A549 (cell line): ENCODE measurements around the gene TRAPPC6A. TPM values are rescaled to one million over a fixed set of nuclear protein-coding genes. Genes with fewer than 3 reads are reported as not detected.

Experiments used
- ATAC-seq, 2 experiments: fragments of 200-7000 bp in 1 of 2; fragments of >200 bp in 1 of 2; cut with Nextera tagmentation in 1 of 2; cut with Tn5 transposase in 1 of 2; 3 replicates each; pipeline versions ENCODE4 v1.8.0 to v1.9.1; 2018 to 2020; ENCODE audit warnings: mild to moderate bottlenecking in 1 of 2, moderate library complexity in 1 of 2
- CTCF ChIA-PET: fragments of 300-600 bp; sonication (Branson Sonifier 250); formaldehyde crosslinking; extraction: SDS; loops from one replicate; lab custom pipeline; 2021; ENCODE audit warnings: antibody characterized with exemption, inconsistent platforms; lab: Yijun Ruan, JAX
- POLR2A ChIA-PET: fragments of 350-600 bp; formaldehyde crosslinking; extraction: SDS; loops from one replicate; lab custom pipeline; 2021; ENCODE audit warnings: antibody characterized with exemption, inconsistent platforms; lab: Yijun Ruan, JAX
- DNase-seq, 2 experiments: peaks; one replicate each; pipeline versions ENCODE4 v3.0.0 to v3.0.0-alpha.2; 2011 to 2016; ENCODE audit warnings: low read depth in 1 of 2, low spot score in 1 of 2
- FAIRE-seq: peaks from 2 replicates; lab custom pipeline; 2011; peaks lifted over from hg19 to GRCh38; lab: Jason Lieb, UNC
- H3K27ac ChIP-seq, 2 experiments: fragments of >200 bp; sonication (Bioruptor Twin); formaldehyde crosslinking; 3 replicates each; pipeline ENCODE4 v1.5.1; 2016 to 2017
- H3K4me1 ChIP-seq: fragments of >200 bp; sonication (Bioruptor Twin); formaldehyde crosslinking; 3 replicates; pipeline ENCODE4 v1.6.1; 2016
- H3K4me2 ChIP-seq: fragments of >200 bp; sonication (Bioruptor Twin); formaldehyde crosslinking; 3 replicates; pipeline ENCODE4 v1.6.1; 2016
- H3K4me3 ChIP-seq: fragments of >200 bp; sonication (Bioruptor Twin); formaldehyde crosslinking; 3 replicates; pipeline ENCODE4 v1.5.1; 2016
- H3K9me3 ChIP-seq: fragments of >200 bp; sonication (Bioruptor Twin); formaldehyde crosslinking; 3 replicates; pipeline ENCODE4 v1.6.1; 2016
- CBX2 ChIP-seq: fragments of 200-600 bp; sonication (generic); IDR thresholded peaks from 2 replicates; pipeline ENCODE4 v1.6.1; 2016; ENCODE audit warnings: low read depth, mild to moderate bottlenecking, borderline replicate concordance
- CHD2 ChIP-seq: fragments of 150-350 bp; IDR thresholded peaks from 2 replicates; pipeline ENCODE4 v1.6.1; 2014; ENCODE audit warnings: low read length; ENCODE audit not compliant: partially characterized antibody
- CHD4 ChIP-seq: fragments of 200-600 bp; sonication (generic); IDR thresholded peaks from 2 replicates; pipeline ENCODE4 v1.6.1; 2016; ENCODE audit warnings: antibody characterized with exemption, mild to moderate bottlenecking, borderline replicate concordance
- EHMT2 ChIP-seq: fragments of 200-600 bp; sonication (generic); IDR thresholded peaks from 2 replicates; pipeline ENCODE4 v1.6.1; 2016; ENCODE audit warnings: antibody characterized with exemption, low read depth, mild to moderate bottlenecking, moderate library complexity
- EP300 ChIP-seq, 2 experiments: fragments of >200 bp; sonication (Bioruptor Twin); formaldehyde crosslinking; IDR thresholded peaks; 2 replicates in 1 of 2; 3 replicates in 1 of 2; pipeline ENCODE4 v1.6.1; 2016 to 2017
- FOXS1 ChIP-seq: fragments of 250-450 bp; sonication (Bioruptor Pico); IDR thresholded peaks from 2 replicates; pipeline ENCODE4 v1.5.0; 2020; ENCODE audit warnings: mild to moderate bottlenecking, moderate library complexity
- HEYL ChIP-seq: fragments of 250-450 bp; sonication (Bioruptor Pico); IDR thresholded peaks from 2 replicates; pipeline ENCODE4 v1.8.0; 2021; ENCODE audit warnings: mild to moderate bottlenecking, moderate library complexity
- HOXA7 ChIP-seq: fragments of 250-450 bp; sonication (Bioruptor Pico); IDR thresholded peaks from 2 replicates; pipeline ENCODE4 v1.5.0; 2020; ENCODE audit warnings: mild to moderate bottlenecking, moderate library complexity
- JUN ChIP-seq, 2 experiments: fragments of >200 bp; sonication (Bioruptor Twin); formaldehyde crosslinking; IDR thresholded peaks; 2 replicates in 1 of 2; 3 replicates in 1 of 2; pipeline ENCODE4 v1.6.1; 2016 to 2017
- MAFK ChIP-seq: fragments of 450-650 bp; IDR thresholded peaks from 2 replicates; pipeline ENCODE4 v1.6.1; 2014; ENCODE audit not compliant: partially characterized antibody
- MAX ChIP-seq: IDR thresholded peaks from 2 replicates; pipeline ENCODE4 v1.6.1; 2012
- MAZ ChIP-seq: fragments of 150-350 bp; IDR thresholded peaks from 2 replicates; pipeline ENCODE4 v1.6.1; 2014; ENCODE audit warnings: antibody characterized with exemption, low read depth, low read length, borderline replicate concordance
- POLR2AphosphoS2 ChIP-seq: conservative IDR thresholded peaks from 2 replicates; pipeline ENCODE4 v1.6.1; 2012; ENCODE audit warnings: low read length, improper control_type of control experiment, inconsistent platforms
- RCOR1 ChIP-seq: fragments of 150-350 bp; IDR thresholded peaks from 2 replicates; pipeline ENCODE4 v1.6.1; 2014; ENCODE audit warnings: antibody characterized with exemption, low read length, low read depth
- REST ChIP-seq: fragments of 200-600 bp; sonication (generic); IDR thresholded peaks from 2 replicates; pipeline ENCODE4 v1.6.1; 2016; ENCODE audit warnings: antibody characterized with exemption, mild to moderate bottlenecking, moderate library complexity
- RNF2 ChIP-seq: fragments of 200-600 bp; sonication (generic); IDR thresholded peaks from 2 replicates; pipeline ENCODE4 v1.6.1; 2016; ENCODE audit warnings: low read depth, mild to moderate bottlenecking, antibody characterized with exemption, moderate library complexity, borderline replicate concordance
- TP53 ChIP-seq: fragments of 250-450 bp; sonication (Bioruptor Pico); IDR thresholded peaks from 2 replicates; pipeline ENCODE4 v1.5.0; 2021; ENCODE audit warnings: mild to moderate bottlenecking, moderate library complexity
- WGBS: methylation state at CpG from one replicate; pipeline ENCODE4 v1.1.6; 2017; ENCODE audit errors: missing lambda C conversion rate; 5-methylcytosine and 5-hydroxymethylcytosine counted together
- polyA plus RNA-seq, 4 experiments: library from polyadenylated mRNA; depleted of rRNA in 3 of 4; stranded (reverse); fragments of >200 nt; fragmentation: RNase III in 1 of 4; extraction: RNeasy Plus Mini Kit Qiagen cat#74134 plus additional on column Dnase treatment in 1 of 4; gene quantifications; 2 replicates in 3 of 4; 3 replicates in 1 of 4; pipeline ENCODE4 v1.2.3, GENCODE V29; 2011 to 2017
- TF ChIP-seq, protein P1 (sequence below): fragments of 250-450 bp; sonication (Bioruptor Pico); IDR thresholded peaks from 2 replicates; pipeline ENCODE4 v1.5.0; 2020; ENCODE audit warnings: low read depth, mild to moderate bottlenecking, moderate library complexity
- TF ChIP-seq, protein P2 (sequence below): fragments of >200 bp; sonication (Bioruptor Twin); formaldehyde crosslinking; IDR thresholded peaks from 3 replicates; pipeline ENCODE4 v1.5.1; 2016

Gene TRAPPC6A
- polyA plus RNA-seq, 2 of the 4 experiments (the other 2 are of a cell fraction) = 28.5 to 29.8 TPM

- no peak for DNase-seq
- no peak for ATAC-seq
- Histone ChIP-seq H3K27ac (no peak overlapping the region), H3K4me1 (no peaks in the 10 kb centered on the region; the same call in 2 of the 3 replicates), H3K4me2 (no peak overlapping the region), H3K9me3 (no peaks in the 10 kb centered on the region), H3K4me3 (no peak overlapping the region)
- no peak for FAIRE-seq
- 63% methylated on average over 7 of the region's 7 CpGs for WGBS
- ChIA-PET CTCF (interaction anchor here (0.7 to 1.8 kb wide), 4 partner anchors 12 to 62 kb away, joined by 3 to 5 read pairs (median 4); no protein-coding TSS in a partner anchor), POLR2A (no interaction called here)
- TF ChIP-seq MAX (no peak), CHD2 (no peak), HEYL (CRISPR knock-in tag) (no peak), REST (no peak), MAFK (no peak), CHD4 (no peak), POLR2AphosphoS2 (no peak), MAZ (no peak), CBX2 (no peak), FOXS1 (CRISPR knock-in tag) (no peak), TP53 (CRISPR knock-in tag) (no peak), RNF2 (no peak), JUN (IDR thresholded peaks at IDR 0.05) (no peak), RCOR1 (no peak), HOXA7 (CRISPR knock-in tag) (no peak), EP300 (IDR thresholded peaks at IDR 0.05) (no peak), EHMT2 (no peak)
- TF ChIP-seq, protein P1, sequence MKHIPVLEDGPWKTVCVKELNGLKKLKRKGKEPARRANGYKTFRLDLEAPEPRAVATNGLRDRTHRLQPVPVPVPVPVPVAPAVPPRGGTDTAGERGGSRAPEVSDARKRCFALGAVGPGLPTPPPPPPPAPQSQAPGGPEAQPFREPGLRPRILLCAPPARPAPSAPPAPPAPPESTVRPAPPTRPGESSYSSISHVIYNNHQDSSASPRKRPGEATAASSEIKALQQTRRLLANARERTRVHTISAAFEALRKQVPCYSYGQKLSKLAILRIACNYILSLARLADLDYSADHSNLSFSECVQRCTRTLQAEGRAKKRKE (CRISPR knock-in tag) = no peak
- TF ChIP-seq, protein P2, sequence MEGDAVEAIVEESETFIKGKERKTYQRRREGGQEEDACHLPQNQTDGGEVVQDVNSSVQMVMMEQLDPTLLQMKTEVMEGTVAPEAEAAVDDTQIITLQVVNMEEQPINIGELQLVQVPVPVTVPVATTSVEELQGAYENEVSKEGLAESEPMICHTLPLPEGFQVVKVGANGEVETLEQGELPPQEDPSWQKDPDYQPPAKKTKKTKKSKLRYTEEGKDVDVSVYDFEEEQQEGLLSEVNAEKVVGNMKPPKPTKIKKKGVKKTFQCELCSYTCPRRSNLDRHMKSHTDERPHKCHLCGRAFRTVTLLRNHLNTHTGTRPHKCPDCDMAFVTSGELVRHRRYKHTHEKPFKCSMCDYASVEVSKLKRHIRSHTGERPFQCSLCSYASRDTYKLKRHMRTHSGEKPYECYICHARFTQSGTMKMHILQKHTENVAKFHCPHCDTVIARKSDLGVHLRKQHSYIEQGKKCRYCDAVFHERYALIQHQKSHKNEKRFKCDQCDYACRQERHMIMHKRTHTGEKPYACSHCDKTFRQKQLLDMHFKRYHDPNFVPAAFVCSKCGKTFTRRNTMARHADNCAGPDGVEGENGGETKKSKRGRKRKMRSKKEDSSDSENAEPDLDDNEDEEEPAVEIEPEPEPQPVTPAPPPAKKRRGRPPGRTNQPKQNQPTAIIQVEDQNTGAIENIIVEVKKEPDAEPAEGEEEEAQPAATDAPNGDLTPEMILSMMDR = no peak
These were observed 6.8 kb downstream of the TRAPPC6A start for GRCh38 chr19:45171211-45171623.
